CD14-positive monocyte (primary cell): ENCODE results near the gene MYO7B. TPM values are rescaled to one million over a fixed set of nuclear protein-coding genes. Genes with fewer than 3 reads are reported as not detected.

Experiments used
- DNase-seq, 3 donors: peaks; one replicate each; pipeline ENCODE4 v3.0.0-alpha.2; 2011 to 2022
- H2AFZ ChIP-seq: 2 replicates; pipeline ENCODE4 v1.6.0; 2012; ENCODE audit warnings: mild to moderate bottlenecking, low read depth, low read length, inconsistent platforms; ENCODE audit not compliant: insufficient read depth, poor library complexity, severe bottlenecking
- H3K27ac ChIP-seq, 2 donors: 1 replicate in 1 of 2; 2 replicates in 1 of 2; pipeline ENCODE4 v1.5.1; 2012 to 2013; ENCODE audit warnings: low read length in 2 of 2, control low read depth in 1 of 2, inconsistent platforms in 1 of 2, low read depth in 1 of 2, mild to moderate bottlenecking in 1 of 2
- H3K27me3 ChIP-seq, 2 donors: one replicate each; pipeline versions ENCODE4 v1.6.0 to v1.6.1; 2011 to 2013; ENCODE audit warnings: low read length in 2 of 2; ENCODE audit not compliant: control insufficient read depth in 2 of 2, insufficient read depth in 2 of 2
- H3K36me3 ChIP-seq, 2 donors: replicated peaks in 1 of 2; 1 replicate in 1 of 2; 2 replicates in 1 of 2; pipeline versions ENCODE4 v1.5.1 to v1.6.1; 2012 to 2013; ENCODE audit warnings: low read length in 2 of 2, control low read depth in 1 of 2, inconsistent platforms in 1 of 2, mild to moderate bottlenecking in 1 of 2; ENCODE audit not compliant: insufficient read depth in 2 of 2, control insufficient read depth in 1 of 2
- H3K4me1 ChIP-seq, 2 donors: 1 replicate in 1 of 2; 2 replicates in 1 of 2; pipeline versions ENCODE4 v1.5.1 to v1.6.1; 2012 to 2013; ENCODE audit warnings: low read length in 2 of 2, control low read depth in 1 of 2, inconsistent platforms in 1 of 2, mild to moderate bottlenecking in 1 of 2, moderate library complexity in 1 of 2; ENCODE audit not compliant: insufficient read depth in 2 of 2, control insufficient read depth in 1 of 2
- H3K4me2 ChIP-seq: replicated peaks from 2 replicates; pipeline ENCODE3; 2012; ENCODE audit warnings: low read length, moderate library complexity, mild to moderate bottlenecking; ENCODE audit not compliant: poor library complexity, severe bottlenecking; ENCODE audit errors: extremely low read depth
- H3K4me3 ChIP-seq, 3 experiments: fragments of 200-600 bp in 1 of 3; sonication (generic) in 1 of 3; replicated peaks in 1 of 3; 1 replicate in 2 of 3; 2 replicates in 1 of 3; pipeline ENCODE4 v1.5.1; 2011 to 2013; ENCODE audit warnings: low read length in 3 of 3, mild to moderate bottlenecking in 3 of 3, control low read depth in 2 of 3, low read depth in 2 of 3, inconsistent platforms in 1 of 3, moderate library complexity in 1 of 3
- H3K79me2 ChIP-seq: 2 replicates; pipeline ENCODE4 v1.6.0; 2012; ENCODE audit warnings: mild to moderate bottlenecking, control low read depth, inconsistent platforms, low read length, moderate library complexity; ENCODE audit not compliant: insufficient read depth
- H3K9ac ChIP-seq: 2 replicates; pipeline ENCODE4 v1.6.0; 2017; ENCODE audit warnings: low read length, mild to moderate bottlenecking; ENCODE audit not compliant: insufficient read depth, poor library complexity, severe bottlenecking
- H3K9me3 ChIP-seq, 2 donors: replicated peaks in 1 of 2; 1 replicate in 1 of 2; 2 replicates in 1 of 2; pipeline versions ENCODE4 v1.5.1 to v1.6.1; 2012 to 2013; ENCODE audit warnings: low read length in 2 of 2, control low read depth in 1 of 2; ENCODE audit not compliant: control insufficient read depth in 1 of 2, insufficient read depth in 1 of 2
- H4K20me1 ChIP-seq: 2 replicates; pipeline ENCODE4 v1.6.0; 2012; ENCODE audit warnings: mild to moderate bottlenecking, low read length, control low read depth, moderate library complexity; ENCODE audit not compliant: insufficient read depth
- H3K27ac Mint-ChIP-seq, 7 donors: one replicate each; pipeline ENCODE4 v1.8.0; 2020; ENCODE audit warnings: mild to moderate bottlenecking in 7 of 7, mixed read lengths in 7 of 7, moderate library complexity in 6 of 7, inconsistent platforms in 2 of 7
- H3K27me3 Mint-ChIP-seq, 3 donors: one replicate each; pipeline ENCODE4 v1.8.0; 2021 to 2022; ENCODE audit warnings: low read depth in 3 of 3, mild to moderate bottlenecking in 3 of 3, mixed read lengths in 3 of 3, moderate library complexity in 3 of 3, inconsistent platforms in 1 of 3
- H3K36me3 Mint-ChIP-seq, 2 donors: one replicate each; pipeline ENCODE4 v1.8.0; 2020; ENCODE audit warnings: mixed read lengths in 2 of 2, inconsistent platforms in 1 of 2, mild to moderate bottlenecking in 1 of 2
- H3K4me1 Mint-ChIP-seq: one replicate; pipeline ENCODE4 v1.8.0; 2020; ENCODE audit warnings: mild to moderate bottlenecking, mixed read lengths
- H3K4me3 Mint-ChIP-seq, 2 donors: one replicate each; pipeline ENCODE4 v1.8.0; 2020; ENCODE audit warnings: mild to moderate bottlenecking in 2 of 2, mixed read lengths in 2 of 2, moderate library complexity in 1 of 2
- H3K9me3 Mint-ChIP-seq, 7 donors: one replicate each; pipeline ENCODE4 v1.8.0; 2020 to 2022; ENCODE audit warnings: mixed read lengths in 7 of 7, mild to moderate bottlenecking in 6 of 7, moderate library complexity in 6 of 7, inconsistent platforms in 2 of 7
- CTCF ChIP-seq: fragments of 200-600 bp; IDR thresholded peaks from one replicate; pipeline ENCODE4 v1.8.0; 2022; ENCODE audit warnings: antibody characterized with exemption, mild to moderate bottlenecking
- WGBS: methylation state at CpG from one replicate; pipeline ENCODE4 v1.1.5; 2013; ENCODE audit warnings: missing lambda C conversion rate; ENCODE audit not compliant: insufficient coverage; 5-methylcytosine and 5-hydroxymethylcytosine counted together
- intact Hi-C, 2 donors: fragments of 100-400 bp; cut with micrococcal nuclease; formaldehyde crosslinking; loops; one replicate each; pipeline versions ENCODE4 v1.15.0 to v1.15.1; 2023
- polyA plus RNA-seq, 3 donors: library from polyadenylated mRNA; depleted of rRNA in 1 of 3; unstranded in 2 of 3; stranded (reverse) in 1 of 3; fragments of 300-500 nt in 2 of 3; fragments of >200 nt in 1 of 3; fragmentation: Illumina TruSeq in 2 of 3; gene quantifications; 1 replicate in 2 of 3; 2 replicates in 1 of 3; pipeline ENCODE4 v1.2.3, GENCODE V29; 2012 to 2021

MYO7B gene
- polyA plus RNA-seq, 3 donors: 7.3 to 9.8 (median 9.0) TPM

DNA sequence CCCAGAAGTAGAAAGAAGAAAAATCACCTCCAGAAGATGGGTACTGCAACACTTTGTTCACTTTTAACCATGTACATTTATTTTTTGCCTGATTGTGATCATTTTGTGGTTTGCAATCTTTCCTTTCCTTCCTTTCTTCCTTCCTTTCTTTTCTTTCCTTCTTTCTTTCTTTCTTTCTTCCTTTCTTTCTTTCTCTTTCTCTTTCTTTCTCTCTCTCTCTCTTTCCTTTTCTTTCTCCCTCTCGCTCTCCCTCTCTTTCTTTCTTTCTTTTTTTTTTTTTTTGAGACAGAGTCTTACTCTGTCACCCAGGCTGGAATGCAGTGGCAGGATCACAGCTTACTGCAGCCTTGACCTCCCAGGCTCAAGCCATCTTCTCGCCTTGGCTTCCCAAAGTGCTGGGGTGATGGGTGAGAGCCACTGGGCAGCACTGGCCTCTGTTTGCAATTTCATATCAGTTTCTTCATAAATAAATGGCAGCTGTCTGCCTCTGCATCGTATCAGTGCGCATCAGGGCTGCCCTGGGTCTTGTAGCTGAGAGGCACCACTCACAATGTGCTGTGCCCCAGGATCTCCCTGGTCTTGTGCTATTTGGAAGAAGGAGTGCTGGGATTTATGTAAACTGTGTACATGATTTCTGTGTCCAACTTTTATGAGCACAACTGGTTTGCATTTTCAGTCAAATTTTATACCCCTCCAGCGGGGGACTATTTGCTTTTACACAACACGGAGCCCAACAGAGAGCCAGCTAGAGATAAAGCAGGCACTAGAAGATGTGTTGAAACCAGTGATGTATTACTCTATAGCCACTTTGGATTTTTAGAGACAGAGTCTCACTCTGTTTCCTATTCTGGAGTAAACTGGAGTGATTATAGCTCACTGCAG, 146.7 kb downstream of the MYO7B start:
- H3K4me1 Mint-ChIP-seq: peaks cover 10% of the 10 kb centered on the region
- peaks cover 24 to 39% (median 25%) of the 10 kb centered on the region in 3 donors for H3K27me3 Mint-ChIP-seq
- no peak for DNase-seq
- H3K4me1 ChIP-seq: no peaks in the 10 kb centered on the region
- no peak overlapping the region for H3K27ac ChIP-seq
- no peaks in the 10 kb centered on the region for H3K36me3 Mint-ChIP-seq
- H3K79me2 ChIP-seq: no peaks in the 10 kb centered on the region
- H2AFZ ChIP-seq: no peak overlapping the region
- peaks cover 0 to 2% (median 0%) of the 10 kb centered on the region in 7 donors for H3K9me3 Mint-ChIP-seq
- intact Hi-C loops: no loop called here
- no peaks in the 10 kb centered on the region for H4K20me1 ChIP-seq
- H3K36me3 ChIP-seq: no peaks in the 10 kb centered on the region
- H3K27me3 ChIP-seq: peaks cover under 1 to 26% of the 10 kb centered on the region in 2 donors
- H3K4me3 Mint-ChIP-seq: peak overlapping the region in 1 of 2 donors; percentile 49
- no peak for TF ChIP-seq CTCF
- no peak overlapping the region for H3K4me3 ChIP-seq
- no peak overlapping the region for H3K4me2 ChIP-seq
- 100% methylated on average over 1 of the region's 6 CpGs for WGBS
- no peak overlapping the region for H3K27ac Mint-ChIP-seq
- no peaks in the 10 kb centered on the region for H3K9me3 ChIP-seq
- H3K9ac ChIP-seq: no peak overlapping the region

DNA sequence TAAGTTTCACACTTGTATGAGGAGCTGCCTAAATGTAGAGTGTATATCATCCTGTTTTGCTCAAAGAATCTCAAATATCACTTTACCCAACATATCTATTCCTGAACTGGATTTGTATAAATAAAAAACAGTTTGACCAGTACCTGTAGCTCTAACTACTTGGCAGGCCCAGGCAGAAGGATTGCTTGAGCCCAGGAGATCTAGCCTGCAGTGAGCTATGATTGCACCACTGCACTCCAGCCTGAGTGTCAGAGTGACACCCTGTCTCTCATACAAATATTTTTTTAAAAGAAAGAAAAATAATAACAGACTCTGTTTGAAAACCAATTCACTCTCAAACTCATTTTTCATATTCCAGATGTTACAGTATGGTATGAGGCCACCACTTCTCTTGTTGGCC, 147.6 kb downstream of the MYO7B start:
- Mint-ChIP-seq H3K27ac (no peak overlapping the region), H3K4me1 (peaks cover 10% of the 10 kb centered on the region), H3K9me3 (peaks cover 0 to 8% (median 0%) of the 10 kb centered on the region in 7 donors), H3K27me3 (peaks cover 22 to 31% (median 22%) of the 10 kb centered on the region in 3 donors), H3K36me3 (no peaks in the 10 kb centered on the region), H3K4me3 (no peak overlapping the region)
- Histone ChIP-seq H2AFZ (no peak overlapping the region), H3K27ac (no peak overlapping the region), H3K36me3 (no peaks in the 10 kb centered on the region), H3K79me2 (no peaks in the 10 kb centered on the region), H3K4me1 (no peaks in the 10 kb centered on the region), H3K27me3 (peaks cover 0 to 17% of the 10 kb centered on the region in 2 donors), H3K4me2 (no peak overlapping the region), H4K20me1 (no peaks in the 10 kb centered on the region), H3K4me3 (no peak overlapping the region), H3K9me3 (no peaks in the 10 kb centered on the region), H3K9ac (no peak overlapping the region)
- TF ChIP-seq CTCF: no peak
- no peak for DNase-seq
- intact Hi-C loops: no loop called here
